Fibroblast of skin of abdomen (primary cell): ENCODE measurements around the gene ZFP36L2.

Experiments
- DNase-seq: peaks from one replicate; pipeline ENCODE4 v3.0.0-alpha.2; 2013

The ZFP36L2 gene

DNA sequence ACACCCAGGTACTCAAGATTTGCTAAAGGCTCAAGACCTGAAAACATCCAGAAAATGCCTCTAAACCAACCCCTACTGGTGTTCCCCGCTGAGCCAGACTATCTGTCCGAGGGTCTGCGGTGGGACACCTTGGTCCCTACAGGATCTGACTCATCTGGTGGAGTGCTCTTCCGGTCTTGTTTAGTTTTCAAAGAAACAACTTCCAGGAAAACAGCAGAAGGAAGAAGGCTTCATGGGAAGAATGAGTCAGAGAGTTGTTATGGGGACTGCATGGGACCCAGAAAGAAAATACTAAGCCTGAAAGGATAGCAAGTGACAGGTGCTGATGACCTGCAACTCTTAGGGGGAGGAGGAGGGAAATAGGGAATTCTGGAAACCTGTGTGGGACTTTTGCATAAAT lies 41.3 kb downstream of the ZFP36L2 start:
- DNase-seq, result no peak

DNA sequence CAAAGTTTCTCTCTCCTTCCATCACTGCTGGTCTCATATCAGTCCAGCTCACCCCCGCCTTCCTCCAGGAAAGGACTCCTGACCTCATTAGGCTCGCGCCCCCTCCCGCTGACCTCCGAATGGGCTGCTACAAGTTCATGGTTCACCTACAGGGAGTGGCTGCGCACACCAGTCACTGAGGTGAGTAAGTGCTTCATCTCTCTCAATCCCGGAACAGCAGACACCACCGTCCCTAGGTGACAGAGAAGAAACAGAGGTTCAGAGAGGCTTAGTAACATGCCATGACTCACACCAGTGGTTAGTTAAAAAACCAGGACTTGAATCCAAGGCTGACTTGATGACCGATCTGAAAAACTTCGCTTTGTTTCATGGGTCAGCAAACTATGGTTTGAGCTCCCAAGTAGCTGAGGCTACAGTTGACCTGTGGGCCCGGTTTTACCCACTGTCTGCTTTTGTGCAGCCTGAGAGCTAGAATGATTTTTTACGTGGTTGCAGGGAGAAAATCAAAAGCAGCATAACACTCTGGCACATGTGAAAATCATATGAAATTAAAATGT lies 42.0 kb downstream of the ZFP36L2 start:
- DNase-seq, result peak; percentile 63

DNA sequence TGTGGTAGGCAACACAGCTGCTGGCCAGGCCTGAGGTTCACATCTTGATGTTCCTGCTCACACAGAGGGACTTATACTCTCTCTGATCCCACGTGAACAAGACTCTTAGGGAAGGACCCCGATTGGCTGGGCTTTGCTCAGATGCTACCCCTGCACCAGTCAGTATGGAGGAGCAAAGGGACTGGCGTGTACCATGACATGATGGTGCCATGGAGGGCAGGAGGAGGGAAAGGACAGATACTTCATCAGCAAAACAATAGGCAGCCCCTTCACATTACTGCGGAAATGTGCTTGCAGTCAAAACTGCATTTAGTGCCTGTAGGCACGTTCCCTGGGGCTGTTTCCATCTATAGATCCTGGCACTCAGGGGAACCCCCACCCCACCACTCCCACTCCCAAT lies 42.7 kb downstream of the ZFP36L2 start:
- peak; percentile 11 for DNase-seq

DNA sequence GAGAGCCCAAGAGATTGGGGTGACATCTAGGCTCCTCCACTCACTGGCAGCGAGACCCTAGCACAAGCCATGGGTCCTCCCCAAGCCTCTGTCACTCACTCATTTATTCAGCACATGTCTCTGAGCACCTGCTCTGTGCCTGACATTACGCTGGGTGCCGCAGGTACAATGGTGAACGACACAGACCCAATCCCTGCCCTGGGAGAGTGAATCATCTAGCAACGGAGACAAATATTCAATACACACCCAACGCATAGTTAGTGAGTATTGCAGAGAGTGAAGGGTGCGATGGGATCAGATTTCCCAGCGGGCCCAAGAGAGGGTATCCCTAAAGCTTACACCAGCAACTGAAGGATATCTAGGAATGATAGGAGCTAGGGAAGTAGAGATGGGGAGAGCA lies 45.5 kb downstream of the ZFP36L2 start:
- DNase-seq, result no peak

DNA sequence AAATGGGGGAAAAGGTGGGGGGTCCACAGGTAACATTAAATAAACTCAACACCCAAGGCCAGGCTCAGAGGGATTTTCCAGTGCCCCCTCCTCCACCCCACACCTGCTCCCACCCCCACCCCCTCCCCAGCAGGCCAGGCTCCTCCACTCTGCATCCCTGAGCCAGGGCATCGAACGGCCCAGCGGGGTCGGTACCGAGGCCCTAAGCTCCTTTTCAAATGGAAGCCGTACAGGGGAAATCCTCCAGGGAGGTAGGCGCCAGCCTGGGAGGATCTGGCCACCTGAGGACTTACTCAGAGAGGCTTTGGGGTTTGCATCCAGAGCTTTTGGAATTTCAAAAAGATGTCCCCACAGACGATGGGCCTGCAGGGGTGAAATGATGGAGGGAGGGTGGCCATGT lies 46.5 kb downstream of the ZFP36L2 start:
- no peak for DNase-seq

DNA sequence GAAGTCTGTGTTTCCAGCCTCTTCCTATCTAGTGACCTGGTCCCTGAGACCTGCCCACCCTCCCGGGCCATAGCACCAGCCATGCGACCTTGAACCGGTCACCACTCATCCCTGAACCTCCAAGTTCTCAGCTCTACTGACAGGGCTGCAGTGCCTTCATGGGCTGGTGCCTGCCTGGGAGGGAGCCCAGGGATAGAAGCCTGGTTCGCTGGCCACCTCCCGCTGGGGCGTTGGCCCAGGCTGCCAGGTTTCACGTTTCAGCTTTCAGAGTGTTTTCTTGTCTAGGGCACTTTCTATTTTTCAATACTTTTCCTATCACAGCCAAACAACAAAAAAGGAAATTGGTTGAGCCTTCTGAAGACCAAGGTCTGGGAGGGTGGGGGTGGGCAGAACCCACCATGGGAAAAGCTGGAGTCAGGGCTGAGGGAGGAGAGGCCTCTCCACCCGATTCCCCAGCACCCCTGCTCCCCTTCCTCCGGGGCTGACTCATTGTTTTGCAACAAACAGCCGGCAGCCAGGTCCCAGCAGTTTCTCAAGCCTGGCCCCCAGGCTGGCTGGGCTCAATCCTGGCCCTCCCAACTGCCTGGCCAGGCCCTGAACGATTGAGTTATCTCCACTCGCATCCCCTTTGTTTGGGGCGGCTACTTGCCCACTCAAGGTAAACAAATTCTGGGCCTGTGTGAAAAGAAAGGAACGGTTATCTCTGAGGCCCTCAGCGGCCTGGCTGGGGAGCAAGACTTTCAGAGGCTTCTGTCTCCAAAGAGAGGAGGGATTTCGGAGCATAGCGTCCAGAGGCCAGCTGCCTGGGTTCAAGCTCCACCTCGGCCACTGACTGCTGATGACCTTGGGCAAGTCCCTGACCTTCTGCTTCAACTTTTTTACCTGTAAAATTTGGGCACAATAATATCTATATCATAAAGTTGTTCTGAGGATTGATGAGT lies 47.5 kb downstream of the ZFP36L2 start:
- DNase-seq, result peak; percentile 81

DNA sequence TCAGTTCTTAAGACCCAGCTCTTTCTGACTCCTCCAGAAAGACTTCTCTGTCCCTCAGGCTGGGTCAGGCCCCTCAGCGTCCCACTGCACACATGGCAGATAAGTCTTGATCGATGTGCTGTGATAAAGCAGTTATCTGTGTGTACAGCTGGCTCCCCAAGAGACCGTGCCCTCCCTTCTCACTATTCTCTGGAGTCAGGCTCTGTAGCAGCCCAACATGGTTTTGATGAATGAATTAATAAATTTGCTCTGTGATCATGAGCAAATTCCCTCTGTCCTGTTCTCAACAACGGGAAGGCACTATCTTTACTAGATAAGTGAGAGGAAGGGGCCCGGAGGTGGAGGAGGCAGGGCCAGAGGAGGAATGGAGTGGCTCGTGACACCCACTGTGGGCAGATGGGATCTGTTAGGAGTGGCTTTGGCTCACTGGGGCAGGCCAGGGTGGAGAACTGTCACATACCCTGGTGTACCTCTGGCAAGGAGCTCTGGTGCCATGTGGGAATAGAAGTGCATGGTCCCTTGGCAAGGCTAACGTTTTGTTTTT lies 48.3 kb downstream of the ZFP36L2 start:
- DNase-seq, result no peak

DNA sequence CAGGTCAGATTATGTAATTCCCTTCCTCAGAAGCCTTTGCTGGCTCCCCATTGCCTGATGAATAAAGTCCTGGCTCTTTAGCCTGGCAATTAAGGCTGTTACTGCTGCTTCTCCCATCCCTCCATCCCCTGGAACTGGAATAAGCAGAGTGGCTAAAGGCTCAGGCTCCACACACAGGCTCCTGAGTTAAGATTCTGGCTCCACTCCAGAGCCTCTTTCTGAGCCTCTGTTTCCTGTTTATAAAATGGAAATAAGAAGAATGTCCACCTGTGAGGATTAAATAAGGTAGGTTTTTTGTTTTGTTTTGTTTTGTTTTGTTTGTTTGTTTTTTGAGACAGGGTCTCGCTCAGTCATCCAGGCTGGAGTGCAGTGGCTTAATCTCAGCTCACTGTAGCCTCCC lies 50.0 kb downstream of the ZFP36L2 start:
- DNase-seq, result no peak

DNA sequence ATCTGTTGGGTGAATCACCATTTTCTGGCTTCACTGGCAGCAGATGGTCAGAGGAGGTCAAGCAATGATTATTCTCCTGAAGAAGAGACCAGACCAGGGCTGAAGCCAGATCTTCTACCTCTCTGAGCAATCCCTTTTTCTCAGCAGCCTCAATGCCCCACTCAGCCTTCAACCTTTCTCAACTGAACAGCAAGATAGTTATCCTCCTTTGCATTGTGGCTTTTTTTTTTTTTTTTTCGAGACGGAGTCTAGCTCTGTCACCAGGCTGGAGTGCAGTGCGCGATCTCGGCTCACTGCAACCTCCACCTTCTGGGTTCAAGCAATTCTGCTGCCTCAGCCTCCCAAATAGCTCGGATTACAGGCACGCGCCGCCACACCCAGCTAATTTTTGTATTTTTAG lies 50.5 kb downstream of the ZFP36L2 start:
- no peak for DNase-seq

DNA sequence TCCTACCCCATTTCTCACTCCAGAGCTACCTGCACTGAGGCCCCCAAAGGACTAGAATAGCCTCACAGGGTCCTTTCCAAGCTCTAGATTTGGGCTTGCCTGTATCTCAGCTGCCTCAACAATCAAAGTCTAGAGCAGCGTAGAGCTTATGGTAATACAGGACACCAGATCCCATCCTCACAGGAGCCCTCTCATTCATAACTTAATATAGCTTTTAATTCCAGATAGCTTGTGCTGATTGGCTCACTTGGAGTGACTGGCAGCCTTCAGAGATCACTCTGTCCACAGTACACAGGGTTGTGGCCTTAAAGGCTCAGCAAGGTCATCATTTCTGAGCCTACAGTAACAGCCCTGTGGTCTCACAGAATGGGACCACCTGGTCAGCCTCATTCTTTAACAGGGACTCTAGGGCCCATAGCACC lies 51.4 kb downstream of the ZFP36L2 start:
- DNase-seq, result peak; percentile 27

DNA sequence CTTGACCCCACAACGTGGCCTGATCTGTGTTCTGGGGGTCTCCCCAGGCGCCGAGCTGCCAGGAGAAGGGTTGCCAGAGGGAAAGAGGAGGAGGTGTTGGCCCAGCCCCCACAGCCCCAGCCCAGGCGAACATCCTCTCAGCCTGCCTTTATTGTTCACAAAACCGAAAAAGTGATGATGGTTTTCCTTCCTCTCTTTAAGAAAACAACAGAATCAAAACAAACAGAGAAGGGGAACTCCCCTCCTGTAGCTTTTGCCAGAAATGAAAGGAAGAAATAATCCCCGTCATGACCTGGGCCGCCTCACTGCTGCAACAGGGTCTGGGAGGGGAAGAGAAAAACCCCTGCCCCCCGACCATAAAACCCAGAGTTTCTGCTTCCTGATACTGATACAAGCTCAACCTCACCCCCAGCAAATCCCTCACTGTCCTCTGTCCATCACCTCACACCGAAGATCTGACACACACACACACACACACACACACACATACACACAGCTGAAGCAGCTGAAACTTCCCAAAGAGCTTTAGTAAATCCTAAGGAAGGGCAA lies 52.0 kb downstream of the ZFP36L2 start:
- no peak for DNase-seq
